NCI-H2227 treated with DMSO at 0.1 percent for 48 hours (cell line): Measurements from ENCODE around the gene UBE2A.

Source experiments
- DNase-seq: peaks from one replicate; lab custom pipeline; 2025; lab: John Stamatoyannopoulos, UW

The UBE2A gene

GRCh38 chrX:119574394-119575266 lies at the start of gene UBE2A:
UBE2A (plus strand) TSS chrX:119574563; CDS start chrX:119574712, 149 bp downstream.
- peak; percentile 95 for DNase-seq

GRCh38 chrX:119529345-119530276 lies 44.8 kb upstream of the UBE2A start:
- DNase-seq = no peak

- no peak for DNase-seq
Measured at GRCh38 chrX:119537487-119537886, 36.9 kb upstream of the UBE2A start.

- no peak for DNase-seq
Measured at GRCh38 chrX:119539872-119540271, 34.5 kb upstream of the UBE2A start.

GRCh38 chrX:119541188-119541587 lies 33.2 kb upstream of the UBE2A start:
- no peak for DNase-seq

GRCh38 chrX:119549327-119550016 lies 24.9 kb upstream of the UBE2A start:
- DNase-seq = no peak

- no peak for DNase-seq
Measured at GRCh38 chrX:119552508-119552907, 21.9 kb upstream of the UBE2A start.

GRCh38 chrX:119565107-119565663 lies 9.2 kb upstream of the UBE2A start, which contains the start of gene STEEP1:
STEEP1 (minus strand) TSS chrX:119565409; CDS start chrX:119565355, 54 bp downstream.
- peak; percentile 96 for DNase-seq

- DNase-seq = no peak
Measured at GRCh38 chrX:119570351-119570835, 4.0 kb upstream of the UBE2A start.

- no peak for DNase-seq
Measured at GRCh38 chrX:119573222-119573621, 1.1 kb upstream of the UBE2A start.

GRCh38 chrX:119573840-119574393 lies 446 bp upstream of the UBE2A start:
- DNase-seq = peak; percentile 35

- DNase-seq = no peak
Measured at GRCh38 chrX:119579414-119579813, 5.1 kb downstream of the UBE2A start.

- no peak for DNase-seq
Measured at GRCh38 chrX:119583431-119584059, 9.2 kb downstream of the UBE2A start.

- no peak for DNase-seq
Measured at GRCh38 chrX:119589810-119590209, 15.4 kb downstream of the UBE2A start.

GRCh38 chrX:119602701-119603255 lies 28.4 kb downstream of the UBE2A start:
- no peak for DNase-seq

GRCh38 chrX:119604766-119605463 lies 30.6 kb downstream of the UBE2A start:
- DNase-seq = peak; percentile 25

GRCh38 chrX:119605464-119606279 lies 31.3 kb downstream of the UBE2A start:
- no peak for DNase-seq

- peak; percentile 97 for DNase-seq
Measured at GRCh38 chrX:119606280-119607017, 32.1 kb downstream of the UBE2A start, which contains the start of gene NKRF. NKRF (minus strand) TSS chrX:119606424.
